K562 (cell line): ENCODE results near the gene EML2. TPM values are rescaled to one million over a fixed set of nuclear protein-coding genes. Genes with fewer than 3 reads are reported as not detected.

Experiments
- ATAC-seq: fragments of 200-7000 bp; cut with Tn5 transposase; 3 replicates; pipeline ENCODE4 v1.9.1; 2020; ENCODE audit warnings: moderate library complexity
- BruUV-seq: library from RNA; stranded (reverse); fragments of 400-500 nt; replicated peaks from 2 replicates; lab custom pipeline; 2021; lab: Mats Ljungman, UMichigan
- CTCF ChIA-PET: fragments of 300-600 bp; formaldehyde crosslinking; extraction: SDS; loops from one replicate; lab custom pipeline; 2021; ENCODE audit warnings: low intra/inter-chr PET ratio; lab: Yijun Ruan, JAX
- POLR2A ChIA-PET: fragments of 300-600, 350-650 bp; sonication (Branson Sonifier 250); formaldehyde crosslinking; extraction: SDS; loops from one replicate; lab custom pipeline; 2021; ENCODE audit warnings: antibody characterized with exemption, inconsistent platforms; lab: Yijun Ruan, JAX
- DNase-seq, 4 experiments: peaks; one replicate each; pipeline versions ENCODE4 v3.0.0 to v3.0.0-alpha.2; 2011 to 2018; ENCODE audit warnings: low spot score in 3 of 4, mixed read lengths in 3 of 4; ENCODE audit errors: extremely low read depth in 1 of 4
- FAIRE-seq: peaks from 2 replicates; lab custom pipeline; 2011; peaks lifted over from hg19 to GRCh38; lab: Jason Lieb, UNC
- H2AFZ ChIP-seq: 2 replicates; pipeline ENCODE4 v1.6.0; 2011; ENCODE audit warnings: low read depth, low read length, control low read depth, inconsistent platforms
- H3K27ac ChIP-seq: fragments of 200-600 bp; 3 replicates; pipeline ENCODE4 v1.8.0; 2011; ENCODE audit warnings: low read depth, mild to moderate bottlenecking, control low read depth, inconsistent platforms, low read length, moderate library complexity, mixed read lengths; ENCODE audit errors: extremely low read depth
- H3K27me3 ChIP-seq, 2 experiments: fragments of 300-600 bp in 1 of 2; 2 replicates in 1 of 2; 3 replicates in 1 of 2; pipeline versions ENCODE4 v1.6.0 to v1.8.0; 2011; ENCODE audit warnings: inconsistent platforms in 2 of 2, low read length in 2 of 2, mild to moderate bottlenecking in 1 of 2, mixed read lengths in 1 of 2, moderate library complexity in 1 of 2; ENCODE audit not compliant: control insufficient read depth in 2 of 2, insufficient read depth in 2 of 2
- H3K36me3 ChIP-seq: fragments of 300-600 bp; 3 replicates; pipeline ENCODE4 v1.8.0; 2011; ENCODE audit warnings: mild to moderate bottlenecking, low read length, inconsistent platforms; ENCODE audit not compliant: control insufficient read depth, insufficient read depth
- H3K4me1 ChIP-seq, 2 experiments: fragments of 200-600 bp in 1 of 2; replicated peaks in 1 of 2; 2 replicates in 1 of 2; 3 replicates in 1 of 2; pipeline versions ENCODE4 v1.5.1 to v1.8.0; 2011; ENCODE audit warnings: inconsistent platforms in 2 of 2, low read length in 2 of 2, mild to moderate bottlenecking in 1 of 2, mixed read lengths in 1 of 2, moderate library complexity in 1 of 2; ENCODE audit not compliant: control insufficient read depth in 2 of 2, insufficient read depth in 2 of 2
- H3K4me2 ChIP-seq: 2 replicates; pipeline ENCODE4 v1.6.1; 2011; ENCODE audit warnings: low read length, control low read depth, inconsistent platforms, mixed read lengths; ENCODE audit not compliant: insufficient read depth
- H3K4me3 ChIP-seq: fragments of 200-600 bp; sonication (generic), shearing (Covaris generic); 2 replicates; pipeline ENCODE4 v1.5.1; 2016; ENCODE audit warnings: control low read depth, inconsistent platforms
- H3K79me2 ChIP-seq: fragments of 200-600 bp; 3 replicates; pipeline ENCODE4 v1.8.0; 2011; ENCODE audit warnings: low read length, inconsistent platforms; ENCODE audit not compliant: control insufficient read depth, insufficient read depth
- H3K9ac ChIP-seq, 2 experiments: 2 replicates each; pipeline versions ENCODE4 v1.6.0 to v1.6.1; 2011; ENCODE audit warnings: low read depth in 2 of 2, low read length in 2 of 2, control low read depth in 1 of 2, inconsistent platforms in 1 of 2, mild to moderate bottlenecking in 1 of 2, mixed read lengths in 1 of 2; ENCODE audit not compliant: insufficient read depth in 1 of 2
- H3K9me1 ChIP-seq: one replicate; pipeline ENCODE4 v1.6.0; 2011; ENCODE audit warnings: inconsistent platforms, mild to moderate bottlenecking, low read length, moderate library complexity; ENCODE audit not compliant: control insufficient read depth, insufficient read depth
- H3K9me3 ChIP-seq: replicated peaks from 2 replicates; pipeline ENCODE4 v1.5.1; 2011; ENCODE audit warnings: low read depth, low read length, inconsistent platforms; ENCODE audit not compliant: control insufficient read depth, insufficient read depth
- H4K20me1 ChIP-seq: replicated peaks from 2 replicates; pipeline ENCODE4 v1.6.1; 2011; ENCODE audit warnings: low read length, inconsistent platforms, mixed read lengths; ENCODE audit not compliant: control insufficient read depth, insufficient read depth
- CC2D1A ChIP-seq: fragments of 450-650 bp; IDR thresholded peaks from 2 replicates; pipeline ENCODE4 v1.6.1; 2017; ENCODE audit warnings: mild to moderate bottlenecking
- CEBPB ChIP-seq: fragments of 450-650 bp; IDR thresholded peaks from 2 replicates; pipeline ENCODE4 v1.6.1; 2016; ENCODE audit warnings: missing genetic modification characterization, missing compliant biosample characterization
- CTBP1 ChIP-seq: fragments of 450-650 bp; IDR thresholded peaks from 2 replicates; pipeline ENCODE4 v1.6.1; 2016; ENCODE audit warnings: borderline replicate concordance
- GATA2 ChIP-seq: sonication (generic); formaldehyde crosslinking; IDR thresholded peaks from 2 replicates; pipeline ENCODE4 v1.4.0; 2020; ENCODE audit warnings: mild to moderate bottlenecking, missing genetic modification reagents
- HEY1 ChIP-seq: fragments of 250-450 bp; sonication (Bioruptor Pico); IDR thresholded peaks from 2 replicates; pipeline ENCODE4 v1.5.0; 2020; ENCODE audit warnings: mild to moderate bottlenecking, moderate library complexity, borderline replicate concordance
- KAT2B ChIP-seq: IDR thresholded peaks from one replicate; pipeline ENCODE4 v1.6.1; 2012; ENCODE audit warnings: low read depth, mild to moderate bottlenecking, control low read depth, inconsistent platforms, low read length, moderate library complexity
- MAFG ChIP-seq: fragments of 450-650 bp; conservative IDR thresholded peaks from 2 replicates; pipeline ENCODE4 v1.6.1; 2016; ENCODE audit warnings: missing genetic modification characterization, missing compliant biosample characterization
- MYC ChIP-seq, 2 experiments: fragments of 250-450 bp in 1 of 2; sonication (Bioruptor Pico) in 1 of 2; IDR thresholded peaks; 2 replicates each; pipeline versions ENCODE4 v1.5.1 to v1.6.1; 2012 to 2021; ENCODE audit warnings: low read depth in 2 of 2, borderline replicate concordance in 1 of 2, improper control_type of control experiment in 1 of 2, low read length in 1 of 2, mild to moderate bottlenecking in 1 of 2, moderate library complexity in 1 of 2
- NFXL1 ChIP-seq: fragments of 450-650 bp; formaldehyde crosslinking; IDR thresholded peaks from 2 replicates; pipeline ENCODE4 v1.4.0; 2021; ENCODE audit warnings: mild to moderate bottlenecking
- NR2C1 ChIP-seq, 2 experiments: fragments of 450-650 bp; IDR thresholded peaks; 2 replicates each; pipeline ENCODE4 v1.6.1; 2017; ENCODE audit warnings: mild to moderate bottlenecking in 2 of 2, antibody characterized with exemption in 1 of 2, inconsistent platforms in 1 of 2, missing compliant biosample characterization in 1 of 2, missing genetic modification characterization in 1 of 2
- NUFIP1 ChIP-seq: fragments of 450-650 bp; IDR thresholded peaks from 2 replicates; pipeline ENCODE4 v1.6.1; 2018; ENCODE audit not compliant: partially characterized antibody
- PHB ChIP-seq: fragments of 250-450 bp; sonication (Bioruptor Pico); IDR thresholded peaks from 2 replicates; pipeline ENCODE4 v1.5.0; 2021
- RB1 ChIP-seq: fragments of 450-650 bp; IDR thresholded peaks from 2 replicates; pipeline ENCODE4 v1.6.1; 2017; ENCODE audit warnings: low read depth, mild to moderate bottlenecking
- U2AF2 ChIP-seq: fragments of 200-400 bp; formaldehyde crosslinking; optimal IDR thresholded peaks from 2 replicates; pipeline ENCODE3; 2017; ENCODE audit warnings: low read depth, mild to moderate bottlenecking, low read length
- ZNF584 ChIP-seq: fragments of 200-800 bp; sonication (Bioruptor generic); IDR thresholded peaks from 2 replicates; pipeline ENCODE4 v1.6.1; 2016; ENCODE audit warnings: low read depth, mild to moderate bottlenecking, missing genetic modification characterization, missing compliant biosample characterization
- ZNF589 ChIP-seq: fragments of 200-800 bp; sonication (Bioruptor generic); IDR thresholded peaks from 2 replicates; pipeline ENCODE4 v1.6.1; 2016; ENCODE audit warnings: low read depth, missing genetic modification characterization, missing compliant biosample characterization
- ZNF764 ChIP-seq: fragments of 250-450 bp; sonication (Bioruptor Pico); IDR thresholded peaks from 2 replicates; pipeline ENCODE4 v1.4.0; 2020; ENCODE audit warnings: low read depth, mild to moderate bottlenecking, moderate library complexity
- WGBS: fragments of 100-300 bp; shearing (Covaris generic); methylation state at CpG from one replicate; pipeline ENCODE4 v1.1.6; 2016; ENCODE audit warnings: low coverage, mixed read lengths; ENCODE audit not compliant: insufficient coverage; ENCODE audit errors: missing lambda C conversion rate; 5-methylcytosine and 5-hydroxymethylcytosine counted together
- in situ Hi-C: fragments of 300-500 bp; cut with MboI; formaldehyde crosslinking; loops from 4 replicates; pipeline ENCODE4 v1.15.0; 2018; ENCODE audit warnings: inconsistent platforms, mixed read lengths
- intact Hi-C: fragments of 100-400 bp; cut with micrococcal nuclease; formaldehyde crosslinking; loops from 2 replicates; pipeline ENCODE4 v1.14.2; 2022
- polyA plus RNA-seq, 8 experiments: library from polyadenylated mRNA; depleted of rRNA in 4 of 8; stranded (reverse) in 5 of 8; unstranded in 3 of 8; fragments of >200 nt; fragmentation: Nextera tagmentation in 2 of 8; fragmentation: Illumina TruSeq in 1 of 8; extraction: Ambion mirVana in 2 of 8; extraction: Trizol in 1 of 8; gene quantifications; 2 replicates each; pipeline versions ENCODE4 v1.2.1 to v1.2.3, GENCODE V29; 2011 to 2014; ENCODE audit warnings: inconsistent platforms in 1 of 8, missing spikeins in 1 of 8
- total RNA-seq, 7 experiments: library from RNA; depleted of rRNA in 6 of 7; stranded (reverse); fragments of >200 nt in 6 of 7; fragmentation: Illumina TruSeq in 2 of 7; extraction: Trizol in 2 of 7; gene quantifications; 2 replicates each; pipeline versions ENCODE4 v1.2.1 to v1.2.3, GENCODE V29; 2011 to 2021; ENCODE audit warnings: low replicate concordance in 1 of 7
- TF ChIP-seq, protein P1 (sequence below): sonication (generic); formaldehyde crosslinking; IDR thresholded peaks from 2 replicates; pipeline ENCODE4 v1.8.0; 2022; ENCODE audit warnings: missing genetic modification reagents, mild to moderate bottlenecking, borderline replicate concordance

EML2 gene
- total and polyA plus RNA-seq, 9 of the 15 experiments (the other 6 are each of a cell fraction or from before 2014, with no cell fraction given) = 2.6 to 69.6 (median 24.8) TPM

DNA sequence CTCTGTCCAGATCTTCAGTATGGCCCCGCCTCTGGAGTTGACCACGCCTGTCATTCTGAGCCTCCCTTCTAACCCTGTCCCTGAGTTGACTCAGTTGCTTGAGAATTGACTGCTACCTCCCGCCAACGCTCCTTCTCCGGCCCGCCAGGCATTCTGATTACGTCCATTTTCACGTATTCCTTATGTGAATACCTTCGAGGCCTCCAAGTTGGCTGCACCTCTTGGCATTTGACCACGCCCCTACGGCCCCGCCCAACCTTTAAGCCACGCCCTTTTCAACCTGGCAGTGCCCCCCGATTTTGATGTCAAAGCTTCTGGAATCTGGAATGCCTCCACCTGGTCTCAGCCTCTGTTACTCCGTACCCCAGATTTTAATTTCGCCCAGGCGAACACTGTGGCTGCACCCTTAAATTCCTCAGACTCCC, 1.7 kb upstream of the EML2 start (continued):
- no peak; the same call in 1 of the 2 replicates for TF ChIP-seq MYC (IDR thresholded peaks at IDR 0.05; ENCODE audit: low read depth, low read length)
- no peak for TF ChIP-seq MYC (CRISPR knock-in tag; IDR thresholded peaks at IDR 0.05; ENCODE audit: borderline replicate concordance, low read depth)
- no peak for TF ChIP-seq ZNF584 (CRISPR knock-in tag)
- no peak for TF ChIP-seq GATA2
- TF ChIP-seq U2AF2 = no peak
- TF ChIP-seq MAFG (tag) = no peak
- TF ChIP-seq NFXL1 (CRISPR knock-in tag) = no peak
- TF ChIP-seq CC2D1A = no peak
- TF ChIP-seq, all 486 proteins: peak for 15

DNA sequence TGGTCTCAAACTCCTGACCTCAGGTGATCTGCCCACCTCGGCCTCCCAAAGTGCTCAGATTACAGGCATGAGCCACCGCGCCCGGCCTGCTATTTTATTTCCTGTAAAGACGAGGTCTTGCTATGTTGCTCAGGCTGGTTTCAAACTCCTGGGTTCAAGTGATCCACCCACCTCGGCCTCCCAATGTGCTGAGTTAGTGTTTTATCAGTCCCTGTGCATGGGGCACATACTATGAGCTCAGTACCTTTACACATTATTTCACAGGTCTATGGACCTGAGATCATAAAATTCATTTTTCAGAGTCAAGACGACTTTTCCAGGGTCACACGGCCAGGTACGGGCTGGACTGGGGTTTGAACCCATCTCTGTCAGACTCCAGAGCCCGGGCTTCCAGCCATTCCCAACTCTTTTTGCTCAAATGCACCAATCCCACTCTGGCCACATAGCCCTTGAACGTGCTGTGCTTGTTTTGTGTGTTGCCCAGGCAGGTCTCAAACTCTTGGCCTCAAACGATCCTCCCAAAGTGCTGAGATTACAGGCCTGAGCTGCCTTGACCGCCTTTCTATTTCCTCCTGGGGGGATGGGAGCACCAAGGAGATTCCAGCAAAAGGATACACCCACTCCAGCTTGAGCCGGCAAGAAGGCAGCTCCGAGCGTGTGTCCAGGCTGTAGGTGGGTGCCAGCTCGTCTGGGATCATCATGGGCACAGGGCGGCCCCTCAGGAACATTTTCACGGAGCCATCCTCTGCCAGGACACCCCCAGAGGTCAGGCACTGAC, 1.1 kb downstream of the EML2 start:
- Histone ChIP-seq H3K27ac (peak overlapping the region; percentile 80), H3K27me3 (no peaks in the 10 kb centered on the region), H3K9me1 (no peaks in the 10 kb centered on the region), H2AFZ (no peak overlapping the region), H3K9ac (peak overlapping the region; percentile 77 to 92), H3K9me3 (no peaks in the 10 kb centered on the region), H3K4me3 (peak overlapping the region; percentile 58), H3K4me2 (peak overlapping the region; percentile 92), H3K79me2 (peaks cover 17% of the 10 kb centered on the region), H3K36me3 (peaks cover 7% of the 10 kb centered on the region; the same call in 1 of the 3 replicates), H3K4me1 (peaks cover 23 to 60% of the 10 kb centered on the region in 2 experiments), H4K20me1 (no peaks in the 10 kb centered on the region)
- 17% methylated on average over 19 of the region's 19 CpGs for WGBS
- CTCF ChIA-PET = no interaction called here
- ATAC-seq = no peak
- BruUV-seq = TSS peak; percentile 61
- POLR2A ChIA-PET = interaction anchor here (0.6 to 1.4 kb wide), 7 partner anchors 19 to 214 kb away, joined by 3 to 4 read pairs (median 3); no protein-coding TSS in a partner anchor
- in situ Hi-C loops = no loop called here
- FAIRE-seq = no peak
- DNase-seq = peak in 1 of 4 experiments; percentile 54
- intact Hi-C loops = no loop called here
- 0 out of 2 replicates have a peak, but pooled peaks have one; percentile 28 for TF ChIP-seq ZNF589
- 0 out of 2 replicates have a peak, but pooled peaks have one; percentile 6 for TF ChIP-seq RB1
- 0 out of 2 replicates have a peak, but pooled peaks have one; percentile 18 for TF ChIP-seq CTBP1
- no peak for TF ChIP-seq ZNF764
- no peak for TF ChIP-seq HEY1
- TF ChIP-seq NUFIP1 = no peak
- no peak for TF ChIP-seq NR2C1 (IDR thresholded peaks at IDR 0.05)
- no peak for TF ChIP-seq NR2C1 (tag; IDR thresholded peaks at IDR 0.05)
- TF ChIP-seq, protein P1, sequence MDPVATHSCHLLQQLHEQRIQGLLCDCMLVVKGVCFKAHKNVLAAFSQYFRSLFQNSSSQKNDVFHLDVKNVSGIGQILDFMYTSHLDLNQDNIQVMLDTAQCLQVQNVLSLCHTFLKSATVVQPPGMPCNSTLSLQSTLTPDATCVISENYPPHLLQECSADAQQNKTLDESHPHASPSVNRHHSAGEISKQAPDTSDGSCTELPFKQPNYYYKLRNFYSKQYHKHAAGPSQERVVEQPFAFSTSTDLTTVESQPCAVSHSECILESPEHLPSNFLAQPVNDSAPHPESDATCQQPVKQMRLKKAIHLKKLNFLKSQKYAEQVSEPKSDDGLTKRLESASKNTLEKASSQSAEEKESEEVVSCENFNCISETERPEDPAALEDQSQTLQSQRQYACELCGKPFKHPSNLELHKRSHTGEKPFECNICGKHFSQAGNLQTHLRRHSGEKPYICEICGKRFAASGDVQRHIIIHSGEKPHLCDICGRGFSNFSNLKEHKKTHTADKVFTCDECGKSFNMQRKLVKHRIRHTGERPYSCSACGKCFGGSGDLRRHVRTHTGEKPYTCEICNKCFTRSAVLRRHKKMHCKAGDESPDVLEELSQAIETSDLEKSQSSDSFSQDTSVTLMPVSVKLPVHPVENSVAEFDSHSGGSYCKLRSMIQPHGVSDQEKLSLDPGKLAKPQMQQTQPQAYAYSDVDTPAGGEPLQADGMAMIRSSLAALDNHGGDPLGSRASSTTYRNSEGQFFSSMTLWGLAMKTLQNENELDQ (CRISPR knock-in tag) = no peak
- TF ChIP-seq PHB (CRISPR knock-in tag) = no peak
- no peak for TF ChIP-seq KAT2B
- peak; percentile 7; the same call in 1 of the 2 replicates for TF ChIP-seq CEBPB (tag)
